HCT116 (cell line): ENCODE results near the gene ADGRA3. TPM values are rescaled to one million over a fixed set of nuclear protein-coding genes. Genes with fewer than 3 reads are reported as not detected.

Experiments used
- ATAC-seq: fragments of 200-7000 bp; cut with Tn5 transposase; 2 replicates; pipeline ENCODE4 v1.9.1; 2020; ENCODE audit warnings: mild to moderate bottlenecking, moderate library complexity
- BruUV-seq: library from RNA; stranded (reverse); fragments of 400-500 nt; replicated peaks from 2 replicates; lab custom pipeline; 2021; lab: Mats Ljungman, UMichigan
- CTCF ChIA-PET: fragments of 300-600 bp; sonication (Branson Sonifier 250); formaldehyde crosslinking; loops from one replicate; lab custom pipeline; 2021; ENCODE audit warnings: antibody characterized with exemption; lab: Charles Lee
- POLR2A ChIA-PET: fragments of 300-600, 350-600 bp; sonication (Branson Sonifier 250); formaldehyde crosslinking; loops from one replicate; lab custom pipeline; 2021; ENCODE audit warnings: antibody characterized with exemption; lab: Charles Lee
- RAD21 ChIA-PET, 2 experiments: fragments of 300-600 bp; sonication (Branson Sonifier 250); formaldehyde crosslinking; loops; one replicate each; lab custom pipeline; 2023; ENCODE audit warnings: low total read pairs in 2 of 2; ENCODE audit not compliant: uncharacterized antibody in 2 of 2, unreplicated experiment in 2 of 2, low non-redundant PET in 1 of 2; lab: Charles Lee
- DNase-seq: peaks from one replicate; pipeline ENCODE4 v3.0.0-alpha.2; 2010; ENCODE audit warnings: low read depth, low spot score
- H2AFZ ChIP-seq: fragments of 200-600 bp; shearing (Covaris generic), sonication (generic); 2 replicates; pipeline ENCODE4 v1.6.1; 2017; ENCODE audit warnings: low read depth, mixed run types, mixed read lengths, antibody characterized with exemption, low read length; ENCODE audit not compliant: poor library complexity, severe bottlenecking
- H3K27ac ChIP-seq: 2 replicates; pipeline ENCODE4 v1.5.1; 2012; ENCODE audit warnings: low read depth, low read length
- H3K27me3 ChIP-seq: fragments of 200-600 bp; sonication (generic); 2 replicates; pipeline ENCODE4 v1.6.1; 2016; ENCODE audit warnings: mixed run types, low read length, mixed read lengths; ENCODE audit not compliant: insufficient read depth
- H3K36me3 ChIP-seq, 2 experiments: fragments of 200-500 bp in 1 of 2; fragments of 200-600 bp in 1 of 2; sonication (Bioruptor generic) in 1 of 2; sonication (generic) in 1 of 2; 2 replicates each; pipeline versions ENCODE4 v1.5.1 to v1.6.1; 2014 to 2016; ENCODE audit warnings: low read length in 2 of 2, inconsistent platforms in 1 of 2, mixed read lengths in 1 of 2, mixed run types in 1 of 2; ENCODE audit not compliant: insufficient read depth in 2 of 2, control insufficient read depth in 1 of 2
- H3K4me1 ChIP-seq, 2 experiments: fragments of 200-600 bp in 1 of 2; sonication (generic) in 1 of 2; 2 replicates each; pipeline versions ENCODE4 v1.5.1 to v1.6.1; 2012 to 2017; ENCODE audit warnings: low read length in 2 of 2, inconsistent platforms in 1 of 2, mild to moderate bottlenecking in 1 of 2, mixed read lengths in 1 of 2, mixed run types in 1 of 2, moderate library complexity in 1 of 2; ENCODE audit not compliant: insufficient read depth in 2 of 2, control insufficient read depth in 1 of 2
- H3K4me2 ChIP-seq: fragments of 200-600 bp; sonication (generic); 2 replicates; pipeline ENCODE4 v1.6.1; 2017; ENCODE audit warnings: mixed run types, low read length, mixed read lengths
- H3K4me3 ChIP-seq, 2 experiments: fragments of 200-600 bp in 1 of 2; sonication (generic) in 1 of 2; replicated peaks in 1 of 2; 2 replicates each; pipeline ENCODE4 v1.5.1; 2011 to 2016; ENCODE audit warnings: low read length in 2 of 2, control low read depth in 1 of 2, low read depth in 1 of 2, mild to moderate bottlenecking in 1 of 2, mixed read lengths in 1 of 2, mixed run types in 1 of 2
- H3K79me2 ChIP-seq: fragments of 200-600 bp; sonication (generic); 2 replicates; pipeline ENCODE4 v1.6.1; 2017; ENCODE audit warnings: mild to moderate bottlenecking, mixed run types, low read length, moderate library complexity, mixed read lengths; ENCODE audit not compliant: insufficient read depth
- H3K9ac ChIP-seq: fragments of 200-600 bp; sonication (generic); 2 replicates; pipeline ENCODE4 v1.6.1; 2016; ENCODE audit warnings: low read length, mixed read lengths
- H3K9me2 ChIP-seq: fragments of 200-600 bp; sonication (generic), shearing (Covaris generic); 2 replicates; pipeline ENCODE4 v1.6.1; 2017; ENCODE audit warnings: mixed run types, mild to moderate bottlenecking, moderate library complexity; ENCODE audit not compliant: insufficient read depth
- H3K9me3 ChIP-seq, 2 experiments: fragments of 200-500 bp in 1 of 2; fragments of 200-600 bp in 1 of 2; sonication (Bioruptor generic) in 1 of 2; sonication (generic) in 1 of 2; 2 replicates each; pipeline ENCODE4 v1.6.1; 2014 to 2017; ENCODE audit warnings: low read length in 2 of 2, mixed read lengths in 2 of 2, inconsistent platforms in 1 of 2, low read depth in 1 of 2, mild to moderate bottlenecking in 1 of 2, mixed run types in 1 of 2, moderate library complexity in 1 of 2; ENCODE audit not compliant: control insufficient read depth in 1 of 2, insufficient read depth in 1 of 2
- H4K20me1 ChIP-seq: fragments of 200-600 bp; sonication (generic), shearing (Covaris generic); 2 replicates; pipeline ENCODE4 v1.6.1; 2017; ENCODE audit warnings: mixed run types, mild to moderate bottlenecking, moderate library complexity; ENCODE audit not compliant: insufficient read depth
- CEBPB ChIP-seq: IDR thresholded peaks from 2 replicates; pipeline ENCODE4 v1.6.1; 2012; ENCODE audit warnings: low read depth
- CTCF ChIP-seq, 3 experiments: fragments of 200-600 bp in 1 of 3; sonication (generic) in 1 of 3; IDR thresholded peaks in 2 of 3; conservative IDR thresholded peaks in 1 of 3; 2 replicates each; pipeline ENCODE4 v1.5.1; 2012 to 2017; ENCODE audit warnings: low read depth in 2 of 3, low read length in 2 of 3, antibody characterized with exemption in 1 of 3, borderline replicate concordance in 1 of 3, control low read depth in 1 of 3, mild to moderate bottlenecking in 1 of 3, mixed read lengths in 1 of 3, mixed run types in 1 of 3, moderate library complexity in 1 of 3; ENCODE audit not compliant: insufficient read depth in 1 of 3
- ELF1 ChIP-seq: IDR thresholded peaks from 2 replicates; pipeline ENCODE4 v1.6.1; 2012; ENCODE audit warnings: low read depth, borderline replicate concordance
- EZH2 ChIP-seq: fragments of 200-600 bp; sonication (generic); IDR thresholded peaks from 2 replicates; pipeline ENCODE4 v1.6.1; 2017; ENCODE audit warnings: antibody characterized with exemption, mixed run types
- MAX ChIP-seq: IDR thresholded peaks from 2 replicates; pipeline ENCODE4 v1.6.1; 2012
- POLR2AphosphoS5 ChIP-seq: IDR thresholded peaks from 2 replicates; pipeline ENCODE4 v1.6.1; 2011; ENCODE audit warnings: mild to moderate bottlenecking, low read depth, low read length, moderate library complexity
- RAD21 ChIP-seq: IDR thresholded peaks from 2 replicates; pipeline ENCODE4 v1.6.1; 2012; ENCODE audit warnings: low read depth, mild to moderate bottlenecking
- REST ChIP-seq: IDR thresholded peaks from 2 replicates; pipeline ENCODE4 v1.6.1; 2012; ENCODE audit warnings: low read depth
- TCF7L2 ChIP-seq: IDR thresholded peaks from 2 replicates; pipeline ENCODE4 v1.7.0; 2011; ENCODE audit warnings: borderline replicate concordance, inconsistent platforms; ENCODE audit not compliant: insufficient read depth, insufficient read length; ENCODE audit errors: extremely low read depth
- YY1 ChIP-seq: IDR thresholded peaks from 2 replicates; pipeline ENCODE4 v1.6.1; 2011; ENCODE audit warnings: low read length, low read depth, moderate library complexity, mild to moderate bottlenecking; ENCODE audit not compliant: insufficient replicate concordance; ENCODE audit errors: extremely low read depth
- ZBTB33 ChIP-seq: IDR thresholded peaks from 2 replicates; pipeline ENCODE4 v1.6.1; 2011; ENCODE audit warnings: mild to moderate bottlenecking, low read length, moderate library complexity; ENCODE audit not compliant: insufficient replicate concordance; ENCODE audit errors: extremely low read depth
- ZFX ChIP-seq: fragments of 450-650 bp; IDR thresholded peaks from 2 replicates; pipeline ENCODE4 v1.6.1; 2017
- intact Hi-C: fragments of 100-400 bp; cut with micrococcal nuclease; formaldehyde crosslinking; loops from 2 replicates; pipeline ENCODE4 v1.10.0; 2022
- total RNA-seq: library from RNA; stranded (reverse); gene quantifications from one replicate; pipeline ENCODE4 v1.2.1, GENCODE V29; 2021; ENCODE audit not compliant: unreplicated experiment
- TF ChIP-seq, protein P1 (sequence below): IDR thresholded peaks from 2 replicates; pipeline ENCODE4 v1.6.1; 2012

ADGRA3 gene
- total RNA-seq, 1 experiment from 2014 or later = 43.0 TPM

- intact Hi-C loops = no loop called here
- Histone ChIP-seq H3K9ac (no peak overlapping the region), H3K27ac (no peak overlapping the region), H3K4me2 (no peak overlapping the region), H3K36me3 (0 out of 4 replicates have a peak, but pooled peaks cover 0 to 5% of the 10 kb centered on the region in 2 experiments), H4K20me1 (0 out of 2 replicates have a peak, but pooled peaks cover 2% of the 10 kb centered on the region), H2AFZ (no peak overlapping the region), H3K79me2 (no peaks in the 10 kb centered on the region), H3K9me2 (no peaks in the 10 kb centered on the region), H3K9me3 (no peaks in the 10 kb centered on the region), H3K27me3 (no peaks in the 10 kb centered on the region), H3K4me1 (no peaks in the 10 kb centered on the region), H3K4me3 (no peak overlapping the region)
- DNase-seq = no peak
- CTCF ChIA-PET = interaction anchor here (0.8 kb wide), 1 partner anchor 130 kb away, joined by 3 read pairs; no protein-coding TSS in a partner anchor
- POLR2A ChIA-PET = no interaction called here
- ATAC-seq = no peak
- TF ChIP-seq YY1 (no peak), ELF1 (no peak), POLR2AphosphoS5 (no peak), REST (no peak), EZH2 (no peak), ZBTB33 (no peak), TCF7L2 (no peak), CTCF (IDR thresholded peaks at IDR 0.05 in 2 of 3, conservative IDR thresholded peaks at IDR 0.05 in 1 of 3; ENCODE audit: borderline replicate concordance in 1 of 3, insufficient read depth in 1 of 3, low read depth in 2 of 3, low read length in 2 of 3) (no peak), MAX (no peak), CEBPB (no peak), RAD21 (no peak), ZFX (no peak)
- TF ChIP-seq, protein P1, sequence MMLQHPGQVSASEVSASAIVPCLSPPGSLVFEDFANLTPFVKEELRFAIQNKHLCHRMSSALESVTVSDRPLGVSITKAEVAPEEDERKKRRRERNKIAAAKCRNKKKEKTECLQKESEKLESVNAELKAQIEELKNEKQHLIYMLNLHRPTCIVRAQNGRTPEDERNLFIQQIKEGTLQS = no peak
- RAD21 ChIA-PET = no interaction called here
- no TSS peak for BruUV-seq
These were observed 88.2 kb downstream of the ADGRA3 start for GRCh38 chr4:22427675-22428074.
